ENCODE data around the gene CNTN5. TPM values are rescaled to one million over a fixed set of nuclear protein-coding genes. Genes with fewer than 3 reads are reported as not detected.

Gene CNTN5
- total and polyA plus RNA-seq, 2 donors (not counting 1 experiment from before 2014, with no cell fraction given) = 0.17 TPM; not detected in 1

GRCh38 chr11:99589771-99590170 is 569.0 kb downstream of the CNTN5 start:
- H3K27ac ChIP-seq (ENCODE audit: insufficient read depth, low read length) = no peak overlapping the region
- H3K9ac ChIP-seq (ENCODE audit: insufficient read depth, low read length) = no peak overlapping the region
- TF ChIP-seq EZH2 (IDR thresholded peaks at IDR 0.05; ENCODE audit: low read length, missing control alignments) (no peak), CTCF (conservative IDR thresholded peaks at IDR 0.05 in 1 of 2, IDR thresholded peaks at IDR 0.05 in 1 of 2; ENCODE audit: low read depth in 1 of 2, low read length in 2 of 2) (no peak)
- no peaks in the 10 kb centered on the region for H3K4me1 ChIP-seq (ENCODE audit: control insufficient read depth, extremely low read depth, insufficient read depth, low read length)
- H3K79me2 ChIP-seq (ENCODE audit: control insufficient read depth, insufficient read depth, low read length) = no peaks in the 10 kb centered on the region
- H3K9me3 ChIP-seq (ENCODE audit: control insufficient read depth, insufficient read depth, low read depth, low read length) = no peaks in the 10 kb centered on the region
- no peaks in the 10 kb centered on the region for H3K27me3 ChIP-seq (ENCODE audit: control insufficient read depth, insufficient read depth, low read length)
- no peaks in the 10 kb centered on the region for H4K20me1 ChIP-seq (ENCODE audit: control insufficient read depth, extremely low read depth, insufficient read depth, low read length)
- H3K36me3 ChIP-seq (ENCODE audit: control insufficient read depth, insufficient read depth, low read length) = no peaks in the 10 kb centered on the region
- no peak overlapping the region for H2AFZ ChIP-seq (ENCODE audit: low read length)
- no peak for DNase-seq (ENCODE audit: low read depth in 2 of 2)
- no peak overlapping the region for H3K4me2 ChIP-seq (ENCODE audit: extremely low read depth, insufficient read depth, low read length)
- no peak overlapping the region for H3K4me3 ChIP-seq (replicated peaks in 1 of 4; ENCODE audit: control extremely low read depth in 1 of 4, insufficient read depth in 1 of 4, low read depth in 3 of 4, low read length in 4 of 4)

GRCh38 chr11:99592266-99592665 is 571.5 kb downstream of the CNTN5 start:
- no peak overlapping the region for H3K27ac ChIP-seq (ENCODE audit: insufficient read depth, low read length)
- no peaks in the 10 kb centered on the region for H3K9me3 ChIP-seq (ENCODE audit: control insufficient read depth, insufficient read depth, low read depth, low read length)
- no peaks in the 10 kb centered on the region for H3K79me2 ChIP-seq (ENCODE audit: control insufficient read depth, insufficient read depth, low read length)
- H3K9ac ChIP-seq (ENCODE audit: insufficient read depth, low read length) = no peak overlapping the region
- TF ChIP-seq EZH2 (IDR thresholded peaks at IDR 0.05; ENCODE audit: low read length, missing control alignments) (no peak), CTCF (conservative IDR thresholded peaks at IDR 0.05 in 1 of 2, IDR thresholded peaks at IDR 0.05 in 1 of 2; ENCODE audit: low read depth in 1 of 2, low read length in 2 of 2) (no peak)
- no peaks in the 10 kb centered on the region for H4K20me1 ChIP-seq (ENCODE audit: control insufficient read depth, extremely low read depth, insufficient read depth, low read length)
- H2AFZ ChIP-seq (ENCODE audit: low read length) = no peak overlapping the region
- no peaks in the 10 kb centered on the region for H3K27me3 ChIP-seq (ENCODE audit: control insufficient read depth, insufficient read depth, low read length)
- H3K4me1 ChIP-seq (ENCODE audit: control insufficient read depth, extremely low read depth, insufficient read depth, low read length) = no peaks in the 10 kb centered on the region
- H3K36me3 ChIP-seq (ENCODE audit: control insufficient read depth, insufficient read depth, low read length) = no peaks in the 10 kb centered on the region
- no peak for DNase-seq (ENCODE audit: low read depth in 2 of 2)
- no peak overlapping the region for H3K4me3 ChIP-seq (replicated peaks in 1 of 4; ENCODE audit: control extremely low read depth in 1 of 4, insufficient read depth in 1 of 4, low read depth in 3 of 4, low read length in 4 of 4)
- no peak overlapping the region for H3K4me2 ChIP-seq (ENCODE audit: extremely low read depth, insufficient read depth, low read length)

GRCh38 chr11:99593197-99593596 is 572.4 kb downstream of the CNTN5 start:
- H3K4me3 ChIP-seq (replicated peaks in 1 of 4; ENCODE audit: control extremely low read depth in 1 of 4, insufficient read depth in 1 of 4, low read depth in 3 of 4, low read length in 4 of 4) = no peak overlapping the region
- no peak overlapping the region for H3K4me2 ChIP-seq (ENCODE audit: extremely low read depth, insufficient read depth, low read length)
- H3K27me3 ChIP-seq (ENCODE audit: control insufficient read depth, insufficient read depth, low read length) = no peaks in the 10 kb centered on the region
- DNase-seq (ENCODE audit: low read depth in 2 of 2) = no peak
- H3K9me3 ChIP-seq (ENCODE audit: control insufficient read depth, insufficient read depth, low read depth, low read length) = no peaks in the 10 kb centered on the region
- H3K27ac ChIP-seq (ENCODE audit: insufficient read depth, low read length) = no peak overlapping the region
- no peaks in the 10 kb centered on the region for H3K4me1 ChIP-seq (ENCODE audit: control insufficient read depth, extremely low read depth, insufficient read depth, low read length)
- H3K79me2 ChIP-seq (ENCODE audit: control insufficient read depth, insufficient read depth, low read length) = no peaks in the 10 kb centered on the region
- H4K20me1 ChIP-seq (ENCODE audit: control insufficient read depth, extremely low read depth, insufficient read depth, low read length) = no peaks in the 10 kb centered on the region
- TF ChIP-seq CTCF (conservative IDR thresholded peaks at IDR 0.05 in 1 of 2, IDR thresholded peaks at IDR 0.05 in 1 of 2; ENCODE audit: low read depth in 1 of 2, low read length in 2 of 2) = no peak
- TF ChIP-seq EZH2 (IDR thresholded peaks at IDR 0.05; ENCODE audit: low read length, missing control alignments) = no peak
- H3K9ac ChIP-seq (ENCODE audit: insufficient read depth, low read length) = no peak overlapping the region
- no peaks in the 10 kb centered on the region for H3K36me3 ChIP-seq (ENCODE audit: control insufficient read depth, insufficient read depth, low read length)
- H2AFZ ChIP-seq (ENCODE audit: low read length) = no peak overlapping the region
